ENCODE measurements around the gene NUP93. TPM values are rescaled to one million over a fixed set of nuclear protein-coding genes. Genes with fewer than 3 reads are reported as not detected.

NUP93 gene
- total RNA-seq, 4 donors from 2014 or later: 21.6 to 55.5 (median 37.7) TPM

DNA sequence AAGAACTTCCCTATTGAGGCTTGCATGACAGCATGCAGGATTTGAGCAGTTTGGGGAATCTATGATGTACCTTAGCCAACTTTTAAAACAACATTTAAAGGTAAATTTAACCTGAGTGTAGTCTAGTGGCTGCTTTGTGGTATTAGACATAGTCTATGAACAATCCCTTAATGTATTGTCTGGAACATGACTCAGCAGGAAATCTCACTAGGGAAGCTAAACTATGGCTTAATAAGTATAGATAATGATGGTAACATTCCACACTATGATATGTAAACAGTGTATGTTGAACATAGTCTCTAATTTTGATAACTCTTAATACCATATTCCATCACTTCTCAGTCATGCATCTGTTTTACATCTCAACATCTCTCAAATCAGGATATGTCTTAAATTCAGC, 83.0 kb downstream of the NUP93 start:
- DNase-seq (ENCODE audit: low spot score) (no peak), ATAC-seq (ENCODE audit: low FRiP score) (no peak)
- TF ChIP-seq, protein P1, sequence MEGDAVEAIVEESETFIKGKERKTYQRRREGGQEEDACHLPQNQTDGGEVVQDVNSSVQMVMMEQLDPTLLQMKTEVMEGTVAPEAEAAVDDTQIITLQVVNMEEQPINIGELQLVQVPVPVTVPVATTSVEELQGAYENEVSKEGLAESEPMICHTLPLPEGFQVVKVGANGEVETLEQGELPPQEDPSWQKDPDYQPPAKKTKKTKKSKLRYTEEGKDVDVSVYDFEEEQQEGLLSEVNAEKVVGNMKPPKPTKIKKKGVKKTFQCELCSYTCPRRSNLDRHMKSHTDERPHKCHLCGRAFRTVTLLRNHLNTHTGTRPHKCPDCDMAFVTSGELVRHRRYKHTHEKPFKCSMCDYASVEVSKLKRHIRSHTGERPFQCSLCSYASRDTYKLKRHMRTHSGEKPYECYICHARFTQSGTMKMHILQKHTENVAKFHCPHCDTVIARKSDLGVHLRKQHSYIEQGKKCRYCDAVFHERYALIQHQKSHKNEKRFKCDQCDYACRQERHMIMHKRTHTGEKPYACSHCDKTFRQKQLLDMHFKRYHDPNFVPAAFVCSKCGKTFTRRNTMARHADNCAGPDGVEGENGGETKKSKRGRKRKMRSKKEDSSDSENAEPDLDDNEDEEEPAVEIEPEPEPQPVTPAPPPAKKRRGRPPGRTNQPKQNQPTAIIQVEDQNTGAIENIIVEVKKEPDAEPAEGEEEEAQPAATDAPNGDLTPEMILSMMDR (IDR thresholded peaks at IDR 0.05): no peak

DNA sequence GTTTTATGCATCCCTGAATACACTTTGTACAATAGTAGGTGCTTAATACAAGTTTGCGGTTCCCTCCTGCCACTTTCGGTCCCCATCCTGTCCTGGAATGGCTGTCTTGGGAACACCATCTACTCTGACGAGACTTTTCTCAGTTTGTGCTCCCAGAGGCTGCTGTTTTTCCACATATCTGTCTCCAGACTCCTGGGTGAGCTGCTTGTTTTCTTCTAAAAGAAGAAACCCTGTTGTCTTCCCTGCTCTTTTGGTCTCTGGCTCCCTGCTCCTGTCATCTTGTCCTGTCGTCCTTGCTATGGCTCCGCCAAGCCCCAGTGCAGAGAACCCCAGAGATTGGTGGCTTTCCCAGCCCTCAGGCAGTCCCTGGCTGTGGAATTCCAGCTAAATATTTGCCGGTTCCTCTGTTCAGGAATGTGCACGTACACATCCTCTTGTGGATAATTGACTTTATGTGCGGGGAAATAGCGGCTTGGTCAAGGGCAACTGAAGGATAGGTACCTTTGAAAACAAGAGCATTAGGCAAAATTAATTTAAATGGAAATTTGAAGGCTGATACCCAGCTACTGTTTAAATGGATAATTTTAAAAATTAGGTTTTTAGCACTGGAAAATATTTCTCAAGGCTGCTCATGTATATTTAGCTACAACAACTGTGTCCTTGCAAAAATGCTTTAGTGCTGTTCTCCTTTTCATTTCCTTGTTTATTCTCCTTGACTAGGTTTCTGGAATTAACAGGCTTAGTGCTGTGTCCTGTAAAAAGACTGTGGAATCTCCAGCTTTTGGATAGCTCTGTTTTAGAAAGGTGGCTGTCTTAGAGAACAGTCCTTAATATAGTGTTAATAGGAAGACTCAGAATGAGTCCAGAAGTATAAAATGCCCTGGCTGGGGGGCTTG, 84.9 kb downstream of the NUP93 start:
- no peak for ATAC-seq (ENCODE audit: low FRiP score)
- TF ChIP-seq, protein P1 (IDR thresholded peaks at IDR 0.05): no peak
- DNase-seq (ENCODE audit: low spot score): no peak

DNA sequence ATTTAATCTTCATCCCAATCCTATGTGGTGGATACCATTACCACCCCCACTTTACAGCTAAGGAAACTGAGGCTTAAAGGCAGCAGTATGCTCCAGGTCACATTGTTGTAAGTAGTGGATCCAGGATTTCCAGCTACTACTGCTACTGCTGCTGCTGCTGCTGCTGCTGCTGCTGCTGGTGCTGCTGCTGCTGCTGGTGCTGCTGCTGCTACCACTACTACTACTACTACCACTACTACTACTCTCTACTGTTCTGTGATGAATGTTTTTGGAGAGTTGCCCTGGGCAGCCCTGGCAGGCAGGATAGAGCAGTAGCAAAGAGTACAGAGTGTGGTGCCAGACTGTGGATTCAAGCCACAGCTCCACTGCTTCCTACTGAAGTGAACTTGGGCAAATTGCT, 85.8 kb downstream of the NUP93 start:
- DNase-seq (ENCODE audit: low spot score): no peak
- no peak for ATAC-seq (ENCODE audit: low FRiP score)
- TF ChIP-seq, protein P1 (IDR thresholded peaks at IDR 0.05): no peak

DNA sequence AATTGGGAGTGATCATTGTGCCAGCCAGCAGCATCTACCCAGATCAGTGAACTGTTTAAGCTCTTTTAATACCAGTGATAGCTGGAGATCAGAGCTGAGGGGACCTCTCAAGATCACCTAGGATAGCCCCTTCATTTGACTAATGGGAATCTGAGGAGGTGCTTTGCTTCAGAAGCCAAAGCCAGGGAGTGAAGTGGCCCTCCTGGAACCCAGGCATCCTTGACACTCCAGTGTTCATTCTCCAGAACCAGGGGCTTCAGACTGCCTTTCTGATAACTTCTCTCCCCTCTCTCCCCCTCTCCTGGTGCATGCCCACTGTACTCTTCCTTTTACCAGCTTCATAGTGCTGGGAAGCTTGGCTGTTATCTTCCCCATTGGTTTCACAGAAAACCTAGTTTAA, 87.1 kb downstream of the NUP93 start:
- TF ChIP-seq, protein P1 (IDR thresholded peaks at IDR 0.05): no peak
- DNase-seq (ENCODE audit: low spot score) (no peak), ATAC-seq (ENCODE audit: low FRiP score) (no peak)

DNA sequence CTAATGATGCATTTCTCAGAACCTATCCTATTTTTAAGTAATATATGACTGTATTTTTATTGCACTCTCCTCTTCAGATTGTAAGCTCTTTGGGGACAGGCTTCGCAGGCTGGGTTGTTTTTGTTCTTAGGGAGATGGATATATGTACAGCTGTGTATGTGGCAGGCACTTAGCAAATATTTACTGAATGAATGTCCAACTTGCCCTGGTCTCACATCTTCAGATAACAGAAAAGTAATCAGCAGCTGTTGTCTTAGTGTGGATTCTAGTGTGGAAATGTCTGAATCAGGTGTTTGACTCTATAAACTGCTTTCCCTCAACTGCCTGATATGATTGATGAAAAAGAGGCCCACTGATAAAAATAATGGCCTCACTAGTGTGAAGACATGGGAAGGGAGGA, 88.0 kb downstream of the NUP93 start:
- ATAC-seq (ENCODE audit: low FRiP score): no peak
- DNase-seq (ENCODE audit: low spot score): no peak
- TF ChIP-seq, protein P1 (IDR thresholded peaks at IDR 0.05): no peak

DNA sequence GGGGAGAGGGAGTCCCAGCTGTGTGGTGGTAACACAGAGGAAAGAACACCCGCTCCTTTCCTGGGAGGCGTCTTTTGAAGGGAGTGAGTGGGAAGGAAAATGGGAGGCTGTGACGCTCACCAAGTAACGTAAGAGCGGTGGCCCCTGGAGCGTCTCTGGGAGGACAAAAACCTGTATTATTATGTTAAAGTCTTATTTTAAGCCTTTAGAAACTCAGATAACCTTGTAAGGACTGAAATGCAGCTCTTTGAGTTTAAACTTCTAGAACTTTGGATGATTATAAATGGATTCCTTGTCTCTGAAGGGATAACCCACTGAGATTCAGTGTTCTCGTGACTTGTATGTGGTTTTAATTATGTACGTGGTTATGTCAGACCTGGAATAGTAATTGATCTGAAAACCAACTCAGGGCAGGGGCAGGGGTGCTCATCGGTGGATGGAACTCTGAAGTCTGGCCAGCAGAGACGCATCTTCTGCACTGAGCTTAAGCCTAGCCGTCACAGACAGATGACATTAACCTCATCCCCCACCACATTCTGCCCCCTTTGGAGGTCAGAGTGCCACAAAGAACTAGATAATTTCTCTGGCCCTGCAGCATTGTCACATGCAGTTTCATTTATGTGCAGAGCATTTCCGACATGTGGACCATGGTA, 93.3 kb downstream of the NUP93 start:
- TF ChIP-seq, protein P1 (IDR thresholded peaks at IDR 0.05): no peak
- DNase-seq (ENCODE audit: low spot score): no peak

More for the DNA sequence above, 93.3 kb downstream of the NUP93 start:
- ATAC-seq (ENCODE audit: low FRiP score): no peak
